ENCODE measurements around the gene ANXA2.

DNA sequence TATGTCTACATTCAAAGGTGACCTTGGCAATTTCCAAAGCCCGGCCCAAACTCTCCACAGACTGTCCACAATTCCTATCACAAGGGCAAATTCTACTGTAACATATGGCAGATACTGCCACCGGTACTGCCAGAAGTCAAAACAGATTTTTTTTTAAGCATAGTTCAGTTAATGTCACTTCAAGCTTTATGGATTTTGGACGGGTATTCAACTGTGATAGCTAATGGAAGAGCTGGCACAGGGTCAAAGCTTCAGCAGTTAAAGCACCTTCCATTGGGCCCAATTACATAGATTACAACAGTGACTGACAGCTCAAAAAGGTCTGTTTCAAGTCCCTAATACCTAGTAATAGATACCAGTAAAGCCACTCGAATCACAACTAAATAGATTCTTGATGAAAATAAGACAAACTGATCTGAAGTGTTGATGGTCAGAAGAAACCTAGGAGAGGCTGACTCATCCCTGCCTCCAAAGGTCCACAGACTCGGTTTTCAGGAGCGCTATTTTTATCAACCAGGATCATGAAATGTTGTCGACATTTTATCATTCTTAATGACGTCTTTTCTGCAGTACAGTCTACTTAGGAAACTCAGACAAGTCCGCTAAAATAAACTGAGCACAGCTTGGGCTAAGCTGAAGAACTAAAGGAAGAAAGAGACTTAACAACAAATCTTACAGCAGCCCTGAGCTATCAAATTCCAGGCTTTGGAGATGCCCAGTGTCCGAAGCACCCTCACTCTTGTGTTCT lies 38.7 kb downstream of the ANXA2 start:
- TF ChIP-seq, protein P1, sequence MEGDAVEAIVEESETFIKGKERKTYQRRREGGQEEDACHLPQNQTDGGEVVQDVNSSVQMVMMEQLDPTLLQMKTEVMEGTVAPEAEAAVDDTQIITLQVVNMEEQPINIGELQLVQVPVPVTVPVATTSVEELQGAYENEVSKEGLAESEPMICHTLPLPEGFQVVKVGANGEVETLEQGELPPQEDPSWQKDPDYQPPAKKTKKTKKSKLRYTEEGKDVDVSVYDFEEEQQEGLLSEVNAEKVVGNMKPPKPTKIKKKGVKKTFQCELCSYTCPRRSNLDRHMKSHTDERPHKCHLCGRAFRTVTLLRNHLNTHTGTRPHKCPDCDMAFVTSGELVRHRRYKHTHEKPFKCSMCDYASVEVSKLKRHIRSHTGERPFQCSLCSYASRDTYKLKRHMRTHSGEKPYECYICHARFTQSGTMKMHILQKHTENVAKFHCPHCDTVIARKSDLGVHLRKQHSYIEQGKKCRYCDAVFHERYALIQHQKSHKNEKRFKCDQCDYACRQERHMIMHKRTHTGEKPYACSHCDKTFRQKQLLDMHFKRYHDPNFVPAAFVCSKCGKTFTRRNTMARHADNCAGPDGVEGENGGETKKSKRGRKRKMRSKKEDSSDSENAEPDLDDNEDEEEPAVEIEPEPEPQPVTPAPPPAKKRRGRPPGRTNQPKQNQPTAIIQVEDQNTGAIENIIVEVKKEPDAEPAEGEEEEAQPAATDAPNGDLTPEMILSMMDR (optimal IDR thresholded peaks at IDR 0.05 in 1 of 3, IDR thresholded peaks at IDR 0.05 in 1 of 3, conservative IDR thresholded peaks at IDR 0.05 in 1 of 3; ENCODE audit: extremely low read depth in 1 of 3, insufficient read depth in 2 of 3, low read length in 3 of 3): no peak
- TF ChIP-seq EZH2 (IDR thresholded peaks at IDR 0.05; ENCODE audit: low read length): no peak
